Measurements from ENCODE around the gene ADAMTSL3.
"Not testable (repeated sequence)": the region's sequence is repeated elsewhere in the genome, so short reads cannot be mapped to it uniquely, and the experiment has no call there.

Gene ADAMTSL3

DNA sequence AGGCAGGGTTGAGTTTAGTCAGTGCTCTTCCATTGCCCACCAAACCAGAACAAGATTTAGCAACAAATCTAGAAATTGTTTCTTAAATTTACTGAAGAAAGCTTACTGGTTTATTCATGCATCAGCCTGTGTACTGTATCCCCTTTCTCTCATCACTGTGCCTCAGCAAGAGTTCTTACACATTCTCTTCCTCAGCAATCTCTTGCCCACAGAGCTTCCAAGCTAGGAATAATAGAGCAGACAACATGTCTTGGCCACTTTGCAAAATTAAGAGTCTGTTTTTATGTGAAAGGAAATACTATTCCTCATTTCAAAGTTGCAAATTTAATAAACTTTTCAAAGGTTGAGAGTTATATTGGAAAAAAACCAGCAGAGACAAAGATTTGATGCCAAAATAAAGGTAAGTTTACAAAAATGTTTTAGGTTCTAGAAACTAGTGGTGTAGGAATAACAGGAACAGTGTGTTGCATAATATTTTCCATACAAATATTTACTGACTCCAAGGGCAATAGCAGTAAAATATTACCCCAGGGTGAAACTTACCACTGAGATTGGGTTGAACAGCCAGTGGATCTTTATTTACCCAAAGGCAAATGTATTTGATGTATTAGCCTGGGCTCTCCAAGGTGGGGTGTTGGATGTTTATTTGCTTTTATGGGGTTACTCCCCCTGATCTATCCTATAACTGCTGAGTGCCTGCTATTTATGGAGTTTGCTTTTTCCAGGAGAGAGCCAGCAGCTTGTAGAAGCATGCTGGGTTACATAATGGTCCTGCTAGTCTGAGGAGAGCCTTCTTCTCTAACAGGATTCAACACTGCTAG lies 276.7 kb downstream of the ADAMTSL3 start:
- DNase-seq, result no peak

DNA sequence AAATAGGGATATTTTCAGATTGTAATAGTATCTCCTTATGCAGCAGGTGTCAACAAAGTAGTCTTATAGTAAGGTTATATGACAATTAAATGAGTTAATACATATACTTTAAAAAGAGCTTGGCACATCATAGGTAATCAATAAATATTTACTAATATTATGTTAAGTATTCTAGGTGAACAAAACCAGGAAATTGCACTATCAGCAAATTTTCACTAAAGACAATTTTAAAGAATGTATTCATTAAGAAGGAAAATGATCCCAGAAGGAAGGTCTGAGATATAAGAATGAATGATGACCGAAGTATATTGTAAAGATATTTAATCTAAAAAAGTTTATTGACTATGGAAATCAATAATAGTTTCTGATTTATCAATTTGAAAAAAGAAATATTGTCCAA lies 281.9 kb downstream of the ADAMTSL3 start:
- DNase-seq, result no peak

DNA sequence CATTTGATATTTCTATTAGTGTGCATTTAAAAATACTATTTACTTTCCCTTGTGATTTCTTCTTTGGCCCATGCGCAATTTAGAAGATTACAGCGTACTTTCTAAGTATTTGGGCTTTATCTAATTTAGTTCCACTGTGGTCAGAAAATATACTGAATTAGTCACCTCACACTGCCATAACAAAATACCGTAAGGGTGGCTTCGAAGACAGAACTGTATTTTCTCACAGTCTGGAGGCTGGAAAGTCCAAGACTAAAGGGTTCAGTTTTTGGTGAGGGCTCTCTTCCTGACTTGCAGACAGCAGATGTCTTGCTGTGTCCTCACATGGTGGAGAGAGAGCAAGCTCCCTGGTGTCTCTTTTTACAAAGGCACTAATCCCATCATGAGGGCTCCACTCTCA lies 286.2 kb downstream of the ADAMTSL3 start:
- no peak for DNase-seq

DNA sequence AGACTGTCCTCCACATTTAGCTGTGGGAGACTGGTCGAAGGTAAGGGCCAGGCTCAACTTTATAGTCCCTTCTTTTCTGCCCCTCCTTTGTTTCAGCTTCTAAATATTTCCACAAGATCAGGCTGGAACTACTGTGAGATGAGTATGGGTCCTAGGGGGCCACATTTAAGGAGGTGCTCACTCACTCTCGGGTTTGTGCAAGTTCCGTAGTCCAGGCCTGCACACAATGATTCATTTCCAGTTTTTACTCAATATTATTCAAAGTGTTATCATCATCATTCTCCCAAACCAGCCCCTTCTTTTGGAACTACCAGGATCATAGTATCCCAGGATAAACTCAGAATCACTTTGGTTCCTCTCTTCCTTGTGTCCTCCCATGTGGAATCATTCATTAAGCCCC lies 289.1 kb downstream of the ADAMTSL3 start:
- DNase-seq, result no peak

- no peak for DNase-seq
These were observed 290.0 kb downstream of the ADAMTSL3 start for GRCh38 chr15:83943849-83944404.

- DNase-seq, result no peak
These were observed 293.2 kb downstream of the ADAMTSL3 start for GRCh38 chr15:83947156-83947555.

GRCh38 chr15:83954506-83954905 lies 300.6 kb downstream of the ADAMTSL3 start:
- DNase-seq, result no peak

DNA sequence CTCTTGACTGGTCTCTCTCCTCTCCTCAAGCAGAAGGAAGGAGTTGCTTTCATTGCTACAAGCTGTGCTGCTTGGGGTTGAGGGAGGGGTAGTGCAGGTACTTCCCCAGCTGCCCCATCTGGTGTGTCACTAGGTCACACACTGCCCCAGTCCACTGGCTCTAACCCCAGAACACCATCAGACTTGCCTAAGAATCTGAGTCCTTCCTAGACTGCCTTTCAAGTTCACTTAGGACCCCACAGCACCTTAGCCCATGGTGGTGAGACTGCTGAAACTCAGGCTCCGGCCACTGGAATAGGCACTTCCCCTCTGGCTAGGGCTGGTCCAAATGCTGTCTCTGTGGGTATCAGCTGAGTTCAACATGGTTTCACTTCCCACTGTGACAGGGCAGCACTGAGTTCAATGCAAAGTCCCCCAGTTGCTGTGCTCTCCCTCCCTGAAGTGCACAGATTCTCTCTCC lies 301.9 kb downstream of the ADAMTSL3 start:
- DNase-seq, result no peak

DNA sequence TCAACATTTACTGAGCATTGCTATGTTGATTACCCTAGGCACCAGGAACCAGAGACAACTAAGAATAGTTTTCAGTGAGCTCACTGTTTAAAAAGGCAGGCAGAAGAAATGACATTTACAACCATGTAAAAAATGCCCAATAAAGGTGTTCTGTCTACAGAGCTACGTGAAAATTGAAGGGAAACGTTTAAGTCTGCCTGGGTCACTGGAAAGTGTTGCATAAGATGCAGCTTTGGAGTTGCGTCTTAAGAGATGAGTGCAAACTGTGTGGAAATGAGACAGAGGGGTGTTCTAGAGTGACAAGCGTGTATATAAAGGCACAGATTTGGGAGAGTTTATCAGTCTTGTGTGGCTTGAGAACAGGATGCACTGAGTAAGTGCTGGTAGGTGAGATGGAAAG lies 303.0 kb downstream of the ADAMTSL3 start:
- no peak for DNase-seq

GRCh38 chr15:83959477-83959876 lies 305.6 kb downstream of the ADAMTSL3 start:
- DNase-seq, result no peak

DNA sequence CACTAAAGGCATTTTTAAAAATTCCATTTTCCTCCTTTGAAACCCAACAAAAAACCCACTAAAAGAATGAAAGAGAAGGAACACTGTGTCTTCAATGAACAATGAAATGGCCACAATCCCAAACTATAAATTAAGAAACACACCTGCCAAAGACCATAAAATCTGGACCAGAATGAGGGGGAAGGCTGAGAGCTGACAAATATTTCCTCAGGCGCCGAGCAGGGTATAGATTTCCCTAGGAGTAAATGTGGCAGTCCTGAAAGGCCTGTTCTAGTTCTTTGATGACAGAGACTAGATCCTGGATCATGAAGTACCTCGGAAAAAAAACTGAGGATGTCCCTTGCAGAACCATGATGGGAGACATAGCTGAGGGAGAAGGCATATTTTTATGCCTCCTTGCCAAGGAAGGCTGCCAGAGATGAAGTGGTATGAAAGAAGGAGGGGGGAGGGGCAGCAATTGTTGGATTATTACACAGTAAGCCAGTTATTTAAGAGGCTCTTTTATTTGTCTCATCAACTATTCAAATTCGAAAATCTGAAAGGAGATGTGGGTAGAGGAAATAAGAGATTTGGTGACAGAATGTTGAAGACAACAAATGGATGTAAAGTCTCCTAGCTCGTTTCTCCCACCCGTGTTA lies 306.4 kb downstream of the ADAMTSL3 start:
- DNase-seq, result no peak

- DNase-seq, result no peak
These were observed 307.4 kb downstream of the ADAMTSL3 start for GRCh38 chr15:83961311-83961710.

- not testable (repeated sequence) for DNase-seq
These were observed 311.0 kb downstream of the ADAMTSL3 start for GRCh38 chr15:83964967-83965366.

DNA sequence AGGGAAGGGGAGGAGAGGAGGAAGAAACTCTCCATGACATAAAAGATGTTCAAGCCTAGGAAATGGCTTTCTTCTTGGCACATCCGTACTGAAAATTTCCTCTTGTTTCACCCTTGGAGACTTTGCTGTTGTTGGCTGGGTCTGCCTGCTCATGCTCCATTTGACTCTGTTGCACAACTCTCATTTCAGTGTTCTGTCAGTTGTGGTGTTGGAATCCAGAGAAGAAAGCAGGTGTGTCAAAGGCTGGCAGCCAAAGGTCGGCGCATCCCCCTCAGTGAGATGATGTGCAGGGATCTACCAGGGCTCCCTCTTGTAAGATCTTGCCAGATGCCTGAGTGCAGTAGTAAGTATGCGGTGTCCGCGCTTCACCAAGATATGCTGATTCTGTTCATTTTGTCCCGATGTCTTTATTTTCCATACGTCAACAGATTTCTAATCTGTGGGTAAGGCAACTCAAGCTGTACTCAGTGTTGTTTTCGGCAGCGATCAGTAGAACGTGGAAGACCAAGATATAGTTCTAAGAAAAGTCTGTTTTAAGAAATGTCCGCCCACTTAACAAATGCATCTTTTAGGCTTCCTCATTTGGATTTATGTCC lies 316.5 kb downstream of the ADAMTSL3 start:
- no peak for DNase-seq

- DNase-seq, result no peak
These were observed 318.1 kb downstream of the ADAMTSL3 start for GRCh38 chr15:83971992-83972391.

- DNase-seq, result no peak
These were observed 319.9 kb downstream of the ADAMTSL3 start for GRCh38 chr15:83973816-83974215.

DNA sequence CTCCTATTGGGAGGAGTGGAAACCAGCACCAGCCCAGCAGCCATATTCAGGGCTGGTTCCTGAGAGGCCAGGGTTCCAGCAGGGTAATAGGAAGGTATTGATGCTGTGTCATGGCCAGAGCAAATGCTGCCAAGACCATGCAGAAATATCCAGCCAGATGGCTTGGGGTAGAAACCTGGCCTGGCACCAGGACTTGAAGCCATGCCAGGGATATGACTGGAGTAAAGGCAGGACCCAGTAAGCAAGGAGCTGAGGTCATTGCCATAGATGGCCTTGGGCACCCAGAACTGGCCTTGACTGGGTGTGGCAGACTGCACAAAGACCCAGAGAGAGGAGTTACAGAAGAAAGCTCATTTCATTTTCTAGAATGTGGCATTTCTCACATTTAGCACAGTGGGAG lies 324.1 kb downstream of the ADAMTSL3 start:
- DNase-seq, result no peak

- DNase-seq, result no peak
These were observed 324.7 kb downstream of the ADAMTSL3 start for GRCh38 chr15:83978588-83978987.

GRCh38 chr15:83980637-83981036 lies 326.7 kb downstream of the ADAMTSL3 start:
- no peak for DNase-seq

DNA sequence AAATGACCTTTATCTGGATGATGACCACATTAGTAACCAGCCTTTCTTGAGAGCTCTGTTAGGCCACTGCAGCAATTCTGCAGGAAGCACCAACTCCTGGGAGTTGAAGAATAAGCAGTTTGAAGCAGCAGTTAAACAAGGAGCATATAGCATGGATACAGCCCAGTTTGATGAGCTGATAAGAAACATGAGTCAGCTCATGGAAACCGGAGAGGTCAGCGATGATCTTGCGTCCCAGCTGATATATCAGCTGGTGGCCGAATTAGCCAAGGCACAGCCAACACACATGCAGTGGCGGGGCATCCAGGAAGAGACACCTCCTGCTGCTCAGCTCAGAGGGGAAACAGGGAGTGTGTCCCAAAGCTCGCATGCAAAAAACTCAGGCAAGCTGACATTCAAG lies 328.8 kb downstream of the ADAMTSL3 start:
- DNase-seq, result no peak

- no peak for DNase-seq
These were observed 329.9 kb downstream of the ADAMTSL3 start for GRCh38 chr15:83983634-83984458.

- DNase-seq, result no peak
These were observed 330.7 kb downstream of the ADAMTSL3 start for GRCh38 chr15:83984601-83985000.

GRCh38 chr15:83991163-83991562 lies 337.2 kb downstream of the ADAMTSL3 start:
- DNase-seq, result no peak

All from GOT3 (cell line).